ENCODE data around the gene DCX. TPM values are rescaled to one million over a fixed set of nuclear protein-coding genes. Genes with fewer than 3 reads are reported as not detected.
"Not testable (repeated sequence)": the region's sequence is repeated elsewhere in the genome, so short reads cannot be mapped to it uniquely, and the experiment has no call there.

Gene DCX
- total RNA-seq, 1 donor: not detected

GRCh38 chrX:111349101-111349500 is 62.9 kb downstream of the DCX start:
- no peak for TF ChIP-seq CTCF (IDR thresholded peaks at IDR 0.05; ENCODE audit: insufficient read depth, low read length)
- H3K4me3 ChIP-seq (ENCODE audit: low read depth, low read length): no peak overlapping the region
- no peak for DNase-seq (ENCODE audit: low read depth)

- DNase-seq (ENCODE audit: low read depth): no peak
- TF ChIP-seq CTCF (IDR thresholded peaks at IDR 0.05; ENCODE audit: insufficient read depth, low read length): no peak
- H3K4me3 ChIP-seq (ENCODE audit: low read depth, low read length): no peak overlapping the region
Observed at GRCh38 chrX:111348429-111348828, 63.6 kb downstream of the DCX start.

DNA sequence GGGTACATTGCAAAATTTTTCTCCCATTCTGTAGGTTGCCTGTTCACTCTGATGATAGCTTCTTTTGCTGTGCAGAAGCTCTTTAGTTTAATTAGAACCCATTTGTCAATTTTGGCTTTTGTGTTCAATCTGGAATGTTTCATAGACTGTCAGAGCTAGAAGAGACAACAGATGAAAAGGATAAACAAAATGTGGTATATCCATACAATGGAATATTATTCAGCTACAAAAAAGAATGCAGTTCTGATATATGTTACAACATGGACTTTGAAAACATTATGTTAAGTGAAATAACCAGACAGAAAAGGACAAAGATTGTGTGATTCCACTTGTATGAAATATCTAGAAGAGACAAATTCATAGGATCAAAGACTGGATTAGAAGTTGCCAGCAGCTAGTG is 65.8 kb downstream of the DCX start:
- DNase-seq (ENCODE audit: low read depth); H3K4me3 ChIP-seq (ENCODE audit: low read depth, low read length): not testable (repeated sequence)

DNA sequence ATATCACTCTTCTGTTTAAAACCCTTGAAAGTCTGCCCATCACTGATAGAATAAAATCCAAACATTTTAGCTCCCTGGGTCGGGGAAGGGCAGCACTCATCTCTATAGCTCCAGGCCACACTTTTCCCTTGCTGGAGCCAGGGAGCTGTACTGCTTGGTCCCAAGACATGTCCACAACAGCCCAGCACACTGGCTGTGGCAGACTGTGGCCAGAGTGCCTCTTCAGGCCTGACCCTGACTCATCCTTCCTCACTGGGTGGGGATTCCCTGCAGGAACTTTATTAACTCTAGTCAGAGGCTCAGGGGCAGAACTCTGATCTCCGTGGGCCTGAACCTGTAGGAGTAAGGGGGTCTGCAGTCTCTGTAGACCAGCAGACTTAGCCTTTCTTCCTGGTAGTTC is 71.9 kb downstream of the DCX start:
- DNase-seq (ENCODE audit: low read depth): no peak
- TF ChIP-seq CTCF (IDR thresholded peaks at IDR 0.05; ENCODE audit: insufficient read depth, low read length): no peak
- no peak overlapping the region for H3K4me3 ChIP-seq (ENCODE audit: low read depth, low read length)

DNA sequence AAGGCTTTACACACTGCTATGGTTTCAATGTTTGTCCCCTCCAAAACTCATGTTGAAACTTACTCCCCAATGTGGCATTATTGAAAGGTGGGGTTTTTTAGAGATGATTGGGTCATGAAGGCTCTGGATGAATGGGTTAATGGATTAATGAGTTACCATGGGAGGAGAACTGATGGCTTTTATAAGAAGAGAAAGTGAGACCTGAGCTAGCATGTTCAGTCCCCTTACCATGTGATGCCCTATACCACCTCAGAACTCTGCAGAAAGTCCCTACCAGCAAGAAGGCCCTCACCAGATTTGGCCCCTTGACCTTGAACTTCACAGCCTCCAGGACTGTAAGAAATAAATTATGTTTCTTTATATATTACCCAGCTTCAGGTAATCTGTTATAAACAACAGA is 72.8 kb downstream of the DCX start:
- no peak overlapping the region for H3K4me3 ChIP-seq (ENCODE audit: low read depth, low read length)
- DNase-seq (ENCODE audit: low read depth): no peak
- TF ChIP-seq CTCF (IDR thresholded peaks at IDR 0.05; ENCODE audit: insufficient read depth, low read length): no peak

DNA sequence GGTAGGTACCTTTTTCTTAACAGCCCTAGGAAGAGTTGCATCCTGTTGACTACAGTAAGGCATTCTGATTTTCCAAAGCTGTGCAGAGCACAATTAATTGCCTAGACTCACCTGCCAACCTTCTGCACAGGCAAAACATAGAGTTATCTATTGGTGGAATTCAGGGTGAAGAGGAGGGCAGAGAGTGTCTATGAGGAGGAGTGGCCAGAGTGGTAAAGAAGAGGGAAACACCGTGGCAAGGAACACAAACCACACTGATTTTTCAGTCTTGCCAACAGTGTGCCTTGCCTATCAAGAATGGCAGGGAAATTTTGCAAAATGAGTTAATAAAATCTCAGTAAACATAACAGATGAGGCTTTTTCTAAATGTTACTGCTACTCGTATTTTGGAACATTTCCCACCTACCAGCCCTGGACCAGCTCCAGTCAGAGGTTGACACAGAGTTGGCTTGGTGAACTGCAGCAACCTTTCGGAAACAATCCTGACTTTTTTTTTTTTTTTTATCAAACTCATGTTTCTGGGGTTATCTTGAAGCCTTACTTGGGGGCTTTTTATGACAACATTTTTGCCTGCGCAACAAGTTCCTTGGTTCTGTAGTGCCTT is 73.8 kb downstream of the DCX start:
- no peak for DNase-seq (ENCODE audit: low read depth)
- TF ChIP-seq CTCF (IDR thresholded peaks at IDR 0.05; ENCODE audit: insufficient read depth, low read length): no peak
- no peak overlapping the region for H3K4me3 ChIP-seq (ENCODE audit: low read depth, low read length)

- no peak for TF ChIP-seq CTCF (IDR thresholded peaks at IDR 0.05; ENCODE audit: insufficient read depth, low read length)
- DNase-seq (ENCODE audit: low read depth): no peak
- no peak overlapping the region for H3K4me3 ChIP-seq (ENCODE audit: low read depth, low read length)
Observed at GRCh38 chrX:111337067-111337637, 74.8 kb downstream of the DCX start.
